ENCODE measurements around the gene ADM. TPM values are rescaled to one million over a fixed set of nuclear protein-coding genes. Genes with fewer than 3 reads are reported as not detected.

The ADM gene
- total and polyA plus RNA-seq, 2 experiments from 2014 or later: 75.8 to 95.9 TPM

DNA sequence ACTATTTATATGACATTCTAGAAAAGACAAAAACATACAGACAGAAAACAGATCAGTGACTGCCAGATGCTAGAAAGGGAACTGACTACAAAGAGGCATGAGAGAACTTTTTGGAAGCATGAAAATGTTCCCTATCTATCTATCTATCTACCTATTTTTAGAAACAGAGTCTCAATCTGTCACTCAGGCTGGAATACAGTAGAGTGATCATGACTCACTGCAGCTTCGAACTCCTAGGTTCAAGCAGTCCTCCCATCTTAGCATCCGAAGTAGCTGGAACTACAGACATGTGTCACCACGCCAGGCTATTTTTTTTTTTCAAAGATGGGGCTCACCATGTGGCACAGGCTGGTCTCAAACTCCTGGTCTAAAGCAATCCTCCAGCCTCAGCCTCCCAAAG is 17.7 kb upstream of the ADM start:
- Histone ChIP-seq H3K27me3 (ENCODE audit: insufficient read depth) (no peaks in the 10 kb centered on the region), H3K27ac (ENCODE audit: low read depth) (no peak overlapping the region), H3K4me3 (no peak overlapping the region), H2AFZ (no peak overlapping the region), H3K9me2 (ENCODE audit: insufficient read depth) (no peaks in the 10 kb centered on the region), H3K79me2 (replicated peaks; ENCODE audit: insufficient read depth) (peaks cover 80% of the 10 kb centered on the region), H3K36me3 (ENCODE audit: insufficient read depth) (no peaks in the 10 kb centered on the region), H4K20me1 (replicated peaks; ENCODE audit: insufficient read depth) (peaks cover 12% of the 10 kb centered on the region; the same call in 1 of the 2 replicates), H3K4me1 (ENCODE audit: insufficient read depth) (peaks cover 29% of the 10 kb centered on the region), H3K4me2 (no peak overlapping the region), H3F3A (replicated peaks; ENCODE audit: low read depth) (no peaks in the 10 kb centered on the region)
- peaks cover 26% of the 10 kb centered on the region for H3K4me1 Mint-ChIP-seq
- H3K27ac Mint-ChIP-seq: no peak overlapping the region
- H3K27me3 Mint-ChIP-seq (ENCODE audit: insufficient read depth, low read depth, poor library complexity): peaks cover 3% of the 10 kb centered on the region
- ATAC-seq: no peak
- no peak for TF ChIP-seq ZNF331 (CRISPR knock-in tag; IDR thresholded peaks at IDR 0.05; ENCODE audit: low read depth)
- TF ChIP-seq, protein P1, sequence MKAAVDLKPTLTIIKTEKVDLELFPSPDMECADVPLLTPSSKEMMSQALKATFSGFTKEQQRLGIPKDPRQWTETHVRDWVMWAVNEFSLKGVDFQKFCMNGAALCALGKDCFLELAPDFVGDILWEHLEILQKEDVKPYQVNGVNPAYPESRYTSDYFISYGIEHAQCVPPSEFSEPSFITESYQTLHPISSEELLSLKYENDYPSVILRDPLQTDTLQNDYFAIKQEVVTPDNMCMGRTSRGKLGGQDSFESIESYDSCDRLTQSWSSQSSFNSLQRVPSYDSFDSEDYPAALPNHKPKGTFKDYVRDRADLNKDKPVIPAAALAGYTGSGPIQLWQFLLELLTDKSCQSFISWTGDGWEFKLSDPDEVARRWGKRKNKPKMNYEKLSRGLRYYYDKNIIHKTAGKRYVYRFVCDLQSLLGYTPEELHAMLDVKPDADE (IDR thresholded peaks at IDR 0.05): no peak
- TF ChIP-seq NANOG (IDR thresholded peaks at IDR 0.05; ENCODE audit: borderline replicate concordance): no peak
- TF ChIP-seq STAT1 (IDR thresholded peaks at IDR 0.05; ENCODE audit: unreplicated experiment): no peak
- no peak overlapping the region for H3K4me3 Mint-ChIP-seq
- H3K9me3 Mint-ChIP-seq: no peaks in the 10 kb centered on the region
- no peaks in the 10 kb centered on the region; the same call in 2 of the 3 replicates for H3K36me3 Mint-ChIP-seq (ENCODE audit: low read depth)
- DNase-seq (ENCODE audit: low spot score): no peak

DNA sequence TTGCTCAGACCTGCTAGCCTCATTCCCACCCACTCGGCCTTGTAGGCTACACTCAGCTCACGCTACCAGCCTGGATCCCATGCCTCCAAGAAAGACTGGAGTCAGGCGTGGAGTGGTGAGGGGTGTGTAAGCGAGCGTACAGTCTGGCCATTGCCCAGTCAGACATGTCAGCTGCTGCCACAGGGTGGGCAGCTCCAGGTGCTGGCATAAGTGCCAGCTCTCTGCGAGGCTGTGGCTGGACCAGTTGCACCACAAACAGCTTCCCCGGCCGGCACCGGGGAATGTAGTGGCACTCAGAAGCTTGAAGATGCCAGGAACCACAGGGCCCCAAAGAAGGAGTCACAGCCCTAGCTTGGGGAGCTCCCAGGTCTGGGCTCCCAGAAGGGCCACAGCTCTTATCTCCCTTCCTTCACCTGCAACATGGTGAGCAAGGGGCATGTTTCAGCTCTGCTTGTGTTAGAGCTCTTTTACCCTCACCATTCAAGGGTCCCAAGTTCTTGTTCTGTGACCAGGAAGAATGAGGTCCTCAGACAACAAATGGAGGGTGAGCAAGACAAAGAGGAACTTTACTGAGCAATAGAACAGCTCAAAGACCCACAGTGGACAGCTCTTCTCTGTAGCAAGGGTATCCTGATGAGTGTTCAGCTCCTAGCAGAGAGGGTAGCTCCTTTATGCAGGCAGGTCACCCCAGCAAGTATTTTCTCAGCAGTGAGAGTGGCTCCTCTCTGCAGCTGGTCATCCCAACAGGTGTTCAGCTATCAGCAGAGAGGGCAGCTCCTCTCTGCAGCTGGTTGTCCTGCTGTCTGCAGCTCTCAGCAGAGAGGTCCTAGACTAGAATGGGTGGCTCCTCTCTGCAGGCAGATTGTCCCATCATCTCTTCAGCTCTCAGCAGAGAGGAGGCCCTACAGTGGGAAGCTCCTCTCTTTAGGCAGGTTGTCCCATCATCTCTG is 16.8 kb upstream of the ADM start:
- peaks cover 12% of the 10 kb centered on the region; the same call in 1 of the 2 replicates for H4K20me1 ChIP-seq (replicated peaks; ENCODE audit: insufficient read depth)
- TF ChIP-seq NANOG (IDR thresholded peaks at IDR 0.05; ENCODE audit: borderline replicate concordance) (no peak), EZH2phosphoT487 (IDR thresholded peaks at IDR 0.05; ENCODE audit: unreplicated experiment) (no peak)
- TF ChIP-seq, protein P2, sequence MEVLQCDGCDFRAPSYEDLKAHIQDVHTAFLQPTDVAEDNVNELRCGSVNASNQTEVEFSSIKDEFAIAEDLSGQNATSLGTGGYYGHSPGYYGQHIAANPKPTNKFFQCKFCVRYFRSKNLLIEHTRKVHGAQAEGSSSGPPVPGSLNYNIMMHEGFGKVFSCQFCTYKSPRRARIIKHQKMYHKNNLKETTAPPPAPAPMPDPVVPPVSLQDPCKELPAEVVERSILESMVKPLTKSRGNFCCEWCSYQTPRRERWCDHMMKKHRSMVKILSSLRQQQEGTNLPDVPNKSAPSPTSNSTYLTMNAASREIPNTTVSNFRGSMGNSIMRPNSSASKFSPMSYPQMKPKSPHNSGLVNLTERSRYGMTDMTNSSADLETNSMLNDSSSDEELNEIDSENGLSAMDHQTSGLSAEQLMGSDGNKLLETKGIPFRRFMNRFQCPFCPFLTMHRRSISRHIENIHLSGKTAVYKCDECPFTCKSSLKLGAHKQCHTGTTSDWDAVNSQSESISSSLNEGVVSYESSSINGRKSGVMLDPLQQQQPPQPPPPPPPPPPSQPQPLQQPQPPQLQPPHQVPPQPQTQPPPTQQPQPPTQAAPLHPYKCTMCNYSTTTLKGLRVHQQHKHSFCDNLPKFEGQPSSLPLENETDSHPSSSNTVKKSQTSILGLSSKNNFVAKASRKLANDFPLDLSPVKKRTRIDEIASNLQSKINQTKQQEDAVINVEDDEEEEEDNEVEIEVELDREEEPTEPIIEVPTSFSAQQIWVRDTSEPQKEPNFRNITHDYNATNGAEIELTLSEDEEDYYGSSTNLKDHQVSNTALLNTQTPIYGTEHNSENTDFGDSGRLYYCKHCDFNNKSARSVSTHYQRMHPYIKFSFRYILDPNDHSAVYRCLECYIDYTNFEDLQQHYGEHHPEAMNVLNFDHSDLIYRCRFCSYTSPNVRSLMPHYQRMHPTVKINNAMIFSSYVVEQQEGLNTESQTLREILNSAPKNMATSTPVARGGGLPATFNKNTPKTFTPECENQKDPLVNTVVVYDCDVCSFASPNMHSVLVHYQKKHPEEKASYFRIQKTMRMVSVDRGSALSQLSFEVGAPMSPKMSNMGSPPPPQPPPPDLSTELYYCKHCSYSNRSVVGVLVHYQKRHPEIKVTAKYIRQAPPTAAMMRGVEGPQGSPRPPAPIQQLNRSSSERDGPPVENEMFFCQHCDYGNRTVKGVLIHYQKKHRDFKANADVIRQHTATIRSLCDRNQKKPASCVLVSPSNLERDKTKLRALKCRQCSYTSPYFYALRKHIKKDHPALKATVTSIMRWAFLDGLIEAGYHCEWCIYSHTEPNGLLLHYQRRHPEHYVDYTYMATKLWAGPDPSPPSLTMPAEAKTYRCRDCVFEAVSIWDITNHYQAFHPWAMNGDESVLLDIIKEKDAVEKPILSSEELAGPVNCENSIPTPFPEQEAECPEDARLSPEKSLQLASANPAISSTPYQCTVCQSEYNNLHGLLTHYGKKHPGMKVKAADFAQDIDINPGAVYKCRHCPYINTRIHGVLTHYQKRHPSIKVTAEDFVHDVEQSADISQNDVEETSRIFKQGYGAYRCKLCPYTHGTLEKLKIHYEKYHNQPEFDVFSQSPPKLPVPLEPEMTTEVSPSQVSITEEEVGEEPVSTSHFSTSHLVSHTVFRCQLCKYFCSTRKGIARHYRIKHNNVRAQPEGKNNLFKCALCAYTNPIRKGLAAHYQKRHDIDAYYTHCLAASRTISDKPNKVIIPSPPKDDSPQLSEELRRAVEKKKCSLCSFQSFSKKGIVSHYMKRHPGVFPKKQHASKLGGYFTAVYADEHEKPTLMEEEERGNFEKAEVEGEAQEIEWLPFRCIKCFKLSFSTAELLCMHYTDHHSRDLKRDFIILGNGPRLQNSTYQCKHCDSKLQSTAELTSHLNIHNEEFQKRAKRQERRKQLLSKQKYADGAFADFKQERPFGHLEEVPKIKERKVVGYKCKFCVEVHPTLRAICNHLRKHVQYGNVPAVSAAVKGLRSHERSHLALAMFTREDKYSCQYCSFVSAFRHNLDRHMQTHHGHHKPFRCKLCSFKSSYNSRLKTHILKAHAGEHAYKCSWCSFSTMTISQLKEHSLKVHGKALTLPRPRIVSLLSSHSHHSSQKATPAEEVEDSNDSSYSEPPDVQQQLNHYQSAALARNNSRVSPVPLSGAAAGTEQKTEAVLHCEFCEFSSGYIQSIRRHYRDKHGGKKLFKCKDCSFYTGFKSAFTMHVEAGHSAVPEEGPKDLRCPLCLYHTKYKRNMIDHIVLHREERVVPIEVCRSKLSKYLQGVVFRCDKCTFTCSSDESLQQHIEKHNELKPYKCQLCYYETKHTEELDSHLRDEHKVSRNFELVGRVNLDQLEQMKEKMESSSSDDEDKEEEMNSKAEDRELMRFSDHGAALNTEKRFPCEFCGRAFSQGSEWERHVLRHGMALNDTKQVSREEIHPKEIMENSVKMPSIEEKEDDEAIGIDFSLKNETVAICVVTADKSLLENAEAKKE (CRISPR knock-in tag; IDR thresholded peaks at IDR 0.05): no peak
- TF ChIP-seq, protein P3, sequence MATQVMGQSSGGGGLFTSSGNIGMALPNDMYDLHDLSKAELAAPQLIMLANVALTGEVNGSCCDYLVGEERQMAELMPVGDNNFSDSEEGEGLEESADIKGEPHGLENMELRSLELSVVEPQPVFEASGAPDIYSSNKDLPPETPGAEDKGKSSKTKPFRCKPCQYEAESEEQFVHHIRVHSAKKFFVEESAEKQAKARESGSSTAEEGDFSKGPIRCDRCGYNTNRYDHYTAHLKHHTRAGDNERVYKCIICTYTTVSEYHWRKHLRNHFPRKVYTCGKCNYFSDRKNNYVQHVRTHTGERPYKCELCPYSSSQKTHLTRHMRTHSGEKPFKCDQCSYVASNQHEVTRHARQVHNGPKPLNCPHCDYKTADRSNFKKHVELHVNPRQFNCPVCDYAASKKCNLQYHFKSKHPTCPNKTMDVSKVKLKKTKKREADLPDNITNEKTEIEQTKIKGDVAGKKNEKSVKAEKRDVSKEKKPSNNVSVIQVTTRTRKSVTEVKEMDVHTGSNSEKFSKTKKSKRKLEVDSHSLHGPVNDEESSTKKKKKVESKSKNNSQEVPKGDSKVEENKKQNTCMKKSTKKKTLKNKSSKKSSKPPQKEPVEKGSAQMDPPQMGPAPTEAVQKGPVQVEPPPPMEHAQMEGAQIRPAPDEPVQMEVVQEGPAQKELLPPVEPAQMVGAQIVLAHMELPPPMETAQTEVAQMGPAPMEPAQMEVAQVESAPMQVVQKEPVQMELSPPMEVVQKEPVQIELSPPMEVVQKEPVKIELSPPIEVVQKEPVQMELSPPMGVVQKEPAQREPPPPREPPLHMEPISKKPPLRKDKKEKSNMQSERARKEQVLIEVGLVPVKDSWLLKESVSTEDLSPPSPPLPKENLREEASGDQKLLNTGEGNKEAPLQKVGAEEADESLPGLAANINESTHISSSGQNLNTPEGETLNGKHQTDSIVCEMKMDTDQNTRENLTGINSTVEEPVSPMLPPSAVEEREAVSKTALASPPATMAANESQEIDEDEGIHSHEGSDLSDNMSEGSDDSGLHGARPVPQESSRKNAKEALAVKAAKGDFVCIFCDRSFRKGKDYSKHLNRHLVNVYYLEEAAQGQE (IDR thresholded peaks at IDR 0.05; ENCODE audit: unreplicated experiment): no peak
- TF ChIP-seq, protein P1 (IDR thresholded peaks at IDR 0.05): no peak

More for the DNA sequence above, 16.8 kb upstream of the ADM start:
- Histone ChIP-seq H3F3A (replicated peaks; ENCODE audit: low read depth) (no peaks in the 10 kb centered on the region), H3K9me2 (ENCODE audit: insufficient read depth) (no peaks in the 10 kb centered on the region), H3K4me3 (no peak overlapping the region), H3K4me1 (ENCODE audit: insufficient read depth) (peaks cover 38% of the 10 kb centered on the region), H3K27ac (ENCODE audit: low read depth) (no peak overlapping the region), H3K36me3 (ENCODE audit: insufficient read depth) (no peaks in the 10 kb centered on the region), H3K79me2 (replicated peaks; ENCODE audit: insufficient read depth) (peaks cover 80% of the 10 kb centered on the region), H3K4me2 (no peak overlapping the region), H2AFZ (no peak overlapping the region), H3K27me3 (ENCODE audit: insufficient read depth) (no peaks in the 10 kb centered on the region)
- no peaks in the 10 kb centered on the region for H3K9me3 Mint-ChIP-seq
- peaks cover 35% of the 10 kb centered on the region for H3K4me1 Mint-ChIP-seq
- no peak overlapping the region for H3K4me3 Mint-ChIP-seq
- H3K36me3 Mint-ChIP-seq (ENCODE audit: low read depth): no peaks in the 10 kb centered on the region; the same call in 2 of the 3 replicates
- peaks cover 3% of the 10 kb centered on the region for H3K27me3 Mint-ChIP-seq (ENCODE audit: insufficient read depth, low read depth, poor library complexity)
- H3K27ac Mint-ChIP-seq: no peak overlapping the region
- DNase-seq (ENCODE audit: low spot score) (no peak), ATAC-seq (no peak)
